Stimulated activated CD4-positive, alpha-beta T cell treated with anti-CD3 and anti-CD28 coated beads, TNF-alpha, amount 100 ng/mL, for 1 hour (primary cell): Measurements from ENCODE around the gene TEX19.
A peak's percentile ranks its signal among the peaks of the same experiment; 100 is the strongest.
"Not testable (repeated sequence)": the region's sequence is repeated elsewhere in the genome, so short reads cannot be mapped to it uniquely, and the experiment has no call there.

Source experiments
- DNase-seq, 3 donors: peaks; one replicate each; pipeline ENCODE4 v3.0.0-alpha.2; 2020; ENCODE audit warnings: low read depth in 3 of 3, low spot score in 1 of 3

Gene TEX19

DNA sequence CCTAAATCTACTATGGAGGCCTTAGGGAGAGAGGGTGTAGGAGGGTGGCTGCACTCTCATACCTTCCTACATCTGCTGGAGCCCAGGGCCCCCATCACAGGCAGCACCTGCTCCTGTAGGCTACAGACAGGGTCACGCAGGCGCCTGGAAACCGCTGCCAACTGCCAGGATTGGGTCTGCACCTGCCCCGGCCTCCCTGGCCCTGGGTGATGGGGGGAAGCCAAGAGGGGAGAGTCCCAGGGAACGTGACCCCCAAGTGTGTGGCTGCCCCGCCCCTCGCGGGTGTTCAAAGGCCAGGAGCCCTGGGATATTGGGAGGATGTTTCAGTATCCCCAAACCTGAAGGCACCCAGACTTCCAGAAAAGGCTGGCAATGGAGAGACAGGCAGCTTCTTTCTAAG lies 5.6 kb upstream of the TEX19 start:
- DNase-seq, result no peak

DNA sequence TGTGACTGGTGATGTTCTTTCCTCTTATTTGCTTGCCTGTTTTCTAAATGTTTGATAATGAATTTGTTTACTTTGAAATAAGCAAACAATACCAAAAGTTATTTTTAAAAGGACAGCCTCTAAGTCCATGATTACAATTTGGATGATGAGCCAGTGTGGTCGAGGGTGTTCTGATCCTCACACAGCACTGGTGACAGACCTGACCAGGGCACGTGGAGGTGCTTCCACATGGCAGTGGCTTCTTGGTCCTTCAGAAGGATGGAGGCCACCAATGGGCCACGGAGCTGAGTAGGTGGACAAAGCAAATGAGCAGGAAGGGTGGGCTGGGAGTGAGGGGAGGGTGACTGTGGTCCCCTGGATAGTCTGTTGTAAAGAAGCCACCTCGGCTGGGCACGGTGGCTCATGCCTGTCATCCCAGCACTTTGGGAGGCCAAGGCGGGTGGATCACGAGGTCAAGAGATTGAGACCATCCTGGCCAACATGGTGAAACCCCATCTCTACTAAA lies 4.2 kb upstream of the TEX19 start:
- no peak for DNase-seq

DNA sequence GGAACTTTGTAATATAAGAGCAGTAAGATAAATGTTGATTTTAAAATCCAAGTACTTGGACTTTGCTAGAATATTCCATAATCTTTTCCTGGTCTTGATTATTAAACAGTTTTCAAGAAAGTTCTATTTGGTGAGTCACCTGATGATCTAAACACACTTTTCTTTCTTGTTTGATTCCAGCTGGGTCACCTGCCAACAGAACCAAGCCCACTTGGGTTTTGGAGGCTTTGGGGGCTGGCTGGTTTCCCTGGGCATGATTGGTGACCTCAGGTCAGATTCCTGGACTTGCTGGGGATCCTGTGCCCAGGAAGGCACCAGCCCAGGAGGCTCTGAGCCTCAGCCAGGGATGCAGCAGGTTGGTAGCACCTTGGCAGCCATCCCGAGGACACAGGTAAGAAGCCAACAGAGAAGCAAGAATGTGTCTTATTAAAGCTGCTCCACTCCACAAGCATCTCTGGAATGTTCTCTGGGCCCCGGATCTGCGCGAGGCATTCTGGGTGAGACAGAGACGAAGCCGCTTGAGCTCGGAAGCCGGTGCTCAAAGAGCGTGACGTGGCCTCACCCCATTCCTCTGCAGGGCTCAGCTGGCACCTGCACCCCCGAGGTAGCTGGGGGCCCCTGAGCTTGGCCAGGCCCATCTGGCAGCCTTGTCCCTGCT lies 3.1 kb upstream of the TEX19 start:
- DNase-seq, result no peak

GRCh38 chr17:82356845-82357355 lies 2.1 kb upstream of the TEX19 start:
- no peak for DNase-seq

GRCh38 chr17:82357394-82357793 lies 1.7 kb upstream of the TEX19 start:
- no peak for DNase-seq

- not testable (repeated sequence) for DNase-seq
Measured at GRCh38 chr17:82359451-82360074, 516 bp downstream of the TEX19 start.

GRCh38 chr17:82361885-82362633 lies 3.0 kb downstream of the TEX19 start:
- DNase-seq, result no peak

DNA sequence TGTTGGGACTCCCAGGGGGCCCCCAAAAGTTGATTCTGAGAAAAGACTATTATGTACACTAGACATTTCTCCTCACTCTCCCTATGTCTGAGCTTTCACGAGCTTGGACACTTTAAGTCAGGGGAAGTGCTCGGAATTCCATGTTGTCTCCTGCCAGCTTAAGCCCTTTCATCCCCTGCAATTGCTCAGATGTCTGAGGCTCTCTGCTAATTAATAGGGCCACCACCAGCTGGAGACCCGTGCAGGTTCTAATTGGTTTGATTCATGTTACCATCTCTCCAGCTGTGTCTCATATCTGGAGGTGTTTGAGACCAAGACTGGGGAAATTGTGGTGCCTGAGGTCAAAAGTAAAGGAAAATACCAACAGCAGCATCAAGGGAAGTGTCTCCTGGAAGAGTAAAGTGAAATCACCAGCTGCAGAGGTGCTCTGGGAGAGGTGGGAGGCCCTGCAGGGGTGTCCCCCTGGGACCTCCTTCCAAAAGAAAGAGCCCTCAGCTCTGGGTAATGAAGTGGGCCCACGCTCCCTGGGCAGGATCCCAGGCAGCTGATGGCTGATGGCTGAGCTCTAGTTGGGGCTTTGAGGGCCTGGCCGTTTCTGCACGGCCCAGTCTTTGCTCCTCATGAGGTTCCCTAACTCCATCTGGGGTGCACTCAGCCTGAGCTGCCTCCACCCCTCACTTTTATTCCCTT lies 6.7 kb downstream of the TEX19 start:
- no peak for DNase-seq

- no peak for DNase-seq
Measured at GRCh38 chr17:82366749-82367148, 7.7 kb downstream of the TEX19 start.

GRCh38 chr17:82367724-82368524 lies 8.9 kb downstream of the TEX19 start:
- DNase-seq, result no peak

DNA sequence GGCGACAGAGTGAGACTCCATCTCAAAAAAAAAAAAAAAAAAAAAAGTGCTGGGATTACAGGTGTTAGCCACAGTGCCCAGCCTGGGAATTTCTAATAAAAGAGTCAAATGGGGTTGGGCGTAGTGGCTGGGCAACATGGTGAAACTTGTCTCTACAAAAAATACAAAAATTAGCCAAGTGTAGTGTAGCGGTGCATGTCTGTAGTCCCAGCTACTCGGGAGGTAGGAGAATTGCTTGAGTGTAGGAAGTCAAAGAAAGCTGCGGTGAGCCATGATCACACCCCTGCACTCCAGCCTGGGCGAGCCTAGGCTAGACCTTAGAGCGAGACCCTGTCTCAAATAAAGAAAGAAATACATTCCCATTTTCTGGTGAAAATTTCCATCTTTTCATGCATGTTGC lies 10.2 kb downstream of the TEX19 start:
- no peak for DNase-seq

- DNase-seq, result peak in 1 of 3 donors; percentile 22
Measured at GRCh38 chr17:82370471-82371332, 11.7 kb downstream of the TEX19 start.

GRCh38 chr17:82371333-82372248 lies 12.5 kb downstream of the TEX19 start, which contains the start of gene UTS2R:
Gene UTS2R (plus strand): TSS chr17:82371765. CDS start chr17:82374325, 2,560 bp downstream.
- DNase-seq, result no peak

DNA sequence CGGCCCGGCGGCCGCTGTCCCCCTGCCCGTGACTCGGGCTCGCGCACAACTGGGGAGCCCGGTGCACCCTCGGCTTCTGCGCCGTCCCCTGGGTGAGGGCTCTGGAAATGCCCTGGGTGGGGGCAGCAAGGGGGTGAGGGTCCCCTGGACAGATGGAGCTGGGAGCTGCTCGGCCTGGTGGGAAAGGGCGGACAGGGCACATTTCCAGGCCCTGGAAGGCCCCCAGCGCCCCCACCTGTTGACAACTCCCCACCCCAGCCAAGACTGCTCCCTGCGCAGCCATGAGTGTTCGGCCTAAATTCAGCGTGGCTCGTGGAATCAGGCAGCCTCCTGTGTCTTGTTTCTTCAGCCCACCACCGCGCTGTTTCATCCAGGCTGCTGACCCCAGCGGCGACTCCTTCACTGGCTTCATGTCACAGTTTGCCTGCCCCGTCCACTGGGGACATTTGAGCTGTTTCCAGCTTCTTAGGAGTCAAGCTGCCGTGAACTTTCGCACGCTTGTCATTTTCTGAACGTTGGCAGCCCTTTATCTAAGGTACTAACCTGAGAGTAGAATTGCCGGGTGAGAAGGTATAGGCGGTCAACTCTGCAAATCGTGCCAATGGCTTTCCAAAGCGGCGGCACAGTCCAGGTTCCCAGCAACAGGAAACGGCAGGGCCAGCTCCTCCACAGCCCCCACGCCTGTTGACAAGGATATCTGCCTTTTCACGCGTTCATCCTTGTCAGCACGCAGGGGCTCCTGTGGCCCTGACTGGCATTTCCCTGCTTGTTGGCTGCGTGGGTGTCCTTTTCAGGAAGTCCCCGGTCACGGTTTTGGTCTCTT lies 13.4 kb downstream of the TEX19 start:
- DNase-seq, result no peak

DNA sequence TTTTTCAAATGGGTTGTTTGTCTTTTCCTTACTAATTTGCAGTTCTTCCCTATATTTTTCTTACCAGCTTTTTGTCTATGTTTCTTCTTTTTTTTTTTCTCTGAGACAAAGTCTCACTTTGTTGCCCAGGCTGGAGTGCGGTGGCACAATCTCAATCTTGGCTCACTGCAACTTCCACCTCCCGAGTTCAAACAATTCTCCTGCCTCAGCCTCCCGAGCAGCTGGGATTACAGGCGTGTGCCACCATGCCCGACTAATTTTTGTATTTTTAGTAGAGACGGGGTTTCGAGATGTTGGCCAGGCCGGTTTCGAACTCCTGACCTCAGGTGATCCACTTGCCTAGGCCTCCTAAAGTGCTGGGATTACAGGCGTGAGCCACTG lies 14.0 kb downstream of the TEX19 start:
- DNase-seq, result not testable (repeated sequence)

- no peak for DNase-seq
Measured at GRCh38 chr17:82373731-82374625, 14.9 kb downstream of the TEX19 start.
